WTC11 (cell line): ENCODE results near the gene TMEM63B. TPM values are rescaled to one million over a fixed set of nuclear protein-coding genes. Genes with fewer than 3 reads are reported as not detected.

Source experiments
- ATAC-seq: fragments of 200-7000 bp; cut with Tn5 transposase; 2 replicates; pipeline ENCODE4 v1.10.0; 2021; ENCODE audit warnings: mild to moderate bottlenecking, moderate library complexity
- CTCF ChIA-PET: fragments of 300-600 bp; sonication (Branson Sonifier 250); formaldehyde crosslinking; loops from one replicate; lab custom pipeline; 2021; ENCODE audit warnings: antibody characterized with exemption; lab: Charles Lee
- POLR2A ChIA-PET: fragments of 350-600 bp; sonication (Branson Sonifier 250); formaldehyde crosslinking; loops from one replicate; lab custom pipeline; 2021; ENCODE audit warnings: antibody characterized with exemption; lab: Charles Lee
- DNase-seq: peaks from one replicate; pipeline ENCODE4 v3.0.0; 2021; ENCODE audit warnings: low spot score
- H3K27ac Mint-ChIP-seq: 2 replicates; pipeline ENCODE4 v1.8.0; 2021; ENCODE audit warnings: mixed read lengths
- H3K27me3 Mint-ChIP-seq: 2 replicates; pipeline ENCODE4 v1.8.0; 2021; ENCODE audit warnings: low read depth, mild to moderate bottlenecking, moderate library complexity, mixed read lengths
- H3K36me3 Mint-ChIP-seq: 2 replicates; pipeline ENCODE4 v1.8.0; 2021; ENCODE audit warnings: mixed read lengths
- H3K4me1 Mint-ChIP-seq: 2 replicates; pipeline ENCODE4 v1.8.0; 2022; ENCODE audit warnings: mixed read lengths
- H3K4me3 Mint-ChIP-seq: 2 replicates; pipeline ENCODE4 v1.8.0; 2021; ENCODE audit warnings: mild to moderate bottlenecking, moderate library complexity, mixed read lengths
- H3K9me3 Mint-ChIP-seq: 2 replicates; pipeline ENCODE4 v1.8.0; 2021; ENCODE audit warnings: mixed read lengths
- FOXP1 ChIP-seq: sonication (generic); formaldehyde crosslinking; IDR thresholded peaks from 2 replicates; pipeline ENCODE4 v1.8.0; 2022; ENCODE audit warnings: missing genetic modification reagents, mild to moderate bottlenecking, moderate library complexity, borderline replicate concordance
- NFE2L1 ChIP-seq: sonication (generic); formaldehyde crosslinking; IDR thresholded peaks from 2 replicates; pipeline ENCODE4 v1.8.1; 2023; ENCODE audit warnings: missing genetic modification reagents
- OVOL2 ChIP-seq: fragments of 250-450 bp; sonication (Bioruptor Pico); IDR thresholded peaks from 2 replicates; pipeline ENCODE4 v1.9.0; 2021; ENCODE audit warnings: mild to moderate bottlenecking, borderline replicate concordance
- SOX15 ChIP-seq: fragments of 250-450 bp; sonication (Bioruptor Pico); IDR thresholded peaks from 2 replicates; pipeline ENCODE4 v1.9.0; 2021; ENCODE audit warnings: mild to moderate bottlenecking
- STAT6 ChIP-seq: sonication (generic); formaldehyde crosslinking; conservative IDR thresholded peaks from 2 replicates; pipeline ENCODE4 v1.8.1; 2023; ENCODE audit warnings: mild to moderate bottlenecking, low read depth, missing genetic modification reagents, moderate library complexity
- TEAD1 ChIP-seq: sonication (generic); formaldehyde crosslinking; IDR thresholded peaks from 2 replicates; pipeline ENCODE4 v1.8.0; 2022; ENCODE audit warnings: mild to moderate bottlenecking, missing genetic modification reagents
- ZBTB21 ChIP-seq: sonication (generic); formaldehyde crosslinking; IDR thresholded peaks from 2 replicates; pipeline ENCODE4 v1.8.1; 2023; ENCODE audit warnings: mild to moderate bottlenecking, missing genetic modification reagents, borderline replicate concordance
- ZNF121 ChIP-seq: sonication (generic); formaldehyde crosslinking; IDR thresholded peaks from 2 replicates; pipeline ENCODE4 v1.8.0; 2023; ENCODE audit warnings: missing genetic modification reagents
- ZNF232 ChIP-seq: sonication (generic); formaldehyde crosslinking; IDR thresholded peaks from 2 replicates; pipeline ENCODE4 v1.8.0; 2022; ENCODE audit warnings: mild to moderate bottlenecking, missing genetic modification reagents
- ZNF263 ChIP-seq: sonication (generic); formaldehyde crosslinking; IDR thresholded peaks from 2 replicates; pipeline ENCODE4 v1.8.1; 2022; ENCODE audit warnings: low read depth, mild to moderate bottlenecking, moderate library complexity, missing genetic modification reagents
- total RNA-seq: library from RNA; stranded (reverse); gene quantifications from 3 replicates; pipeline ENCODE4 v1.2.3, GENCODE V29; 2021
- TF ChIP-seq, protein P1 (sequence below): sonication (generic); formaldehyde crosslinking; IDR thresholded peaks from 2 replicates; pipeline ENCODE4 v1.8.1; 2022; ENCODE audit warnings: low read depth, mild to moderate bottlenecking, moderate library complexity, missing genetic modification reagents, borderline replicate concordance
- TF ChIP-seq, protein P2 (sequence below): sonication (generic); formaldehyde crosslinking; IDR thresholded peaks from 2 replicates; pipeline ENCODE4 v1.8.1; 2023; ENCODE audit warnings: mild to moderate bottlenecking, missing genetic modification reagents
- TF ChIP-seq, protein P3 (sequence below): sonication (generic); formaldehyde crosslinking; IDR thresholded peaks from 2 replicates; pipeline ENCODE4 v1.8.1; 2023; ENCODE audit warnings: mild to moderate bottlenecking, missing genetic modification reagents, moderate library complexity
- TF ChIP-seq, protein P4 (sequence below): fragments of 250-450 bp; sonication (Bioruptor Pico); IDR thresholded peaks from 2 replicates; pipeline ENCODE4 v1.9.0; 2021; ENCODE audit warnings: mild to moderate bottlenecking
- TF ChIP-seq, protein P5 (sequence below): fragments of 200-600 bp; IDR thresholded peaks from 2 replicates; pipeline ENCODE4 v1.8.0; 2022; ENCODE audit warnings: antibody characterized with exemption

The TMEM63B gene
- total RNA-seq, 1 experiment from 2014 or later: 72.8 TPM

GRCh38 chr6:44133981-44134711 lies 6.8 kb downstream of the TMEM63B start (continued):
- TF ChIP-seq OVOL2 (no peak), ZNF232 (no peak), TEAD1 (CRISPR knock-in tag) (no peak), SOX15 (no peak)
- TF ChIP-seq, protein P1, sequence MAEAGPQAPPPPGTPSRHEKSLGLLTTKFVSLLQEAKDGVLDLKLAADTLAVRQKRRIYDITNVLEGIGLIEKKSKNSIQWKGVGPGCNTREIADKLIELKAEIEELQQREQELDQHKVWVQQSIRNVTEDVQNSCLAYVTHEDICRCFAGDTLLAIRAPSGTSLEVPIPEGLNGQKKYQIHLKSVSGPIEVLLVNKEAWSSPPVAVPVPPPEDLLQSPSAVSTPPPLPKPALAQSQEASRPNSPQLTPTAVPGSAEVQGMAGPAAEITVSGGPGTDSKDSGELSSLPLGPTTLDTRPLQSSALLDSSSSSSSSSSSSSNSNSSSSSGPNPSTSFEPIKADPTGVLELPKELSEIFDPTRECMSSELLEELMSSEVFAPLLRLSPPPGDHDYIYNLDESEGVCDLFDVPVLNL (CRISPR knock-in tag): no peak

DNA sequence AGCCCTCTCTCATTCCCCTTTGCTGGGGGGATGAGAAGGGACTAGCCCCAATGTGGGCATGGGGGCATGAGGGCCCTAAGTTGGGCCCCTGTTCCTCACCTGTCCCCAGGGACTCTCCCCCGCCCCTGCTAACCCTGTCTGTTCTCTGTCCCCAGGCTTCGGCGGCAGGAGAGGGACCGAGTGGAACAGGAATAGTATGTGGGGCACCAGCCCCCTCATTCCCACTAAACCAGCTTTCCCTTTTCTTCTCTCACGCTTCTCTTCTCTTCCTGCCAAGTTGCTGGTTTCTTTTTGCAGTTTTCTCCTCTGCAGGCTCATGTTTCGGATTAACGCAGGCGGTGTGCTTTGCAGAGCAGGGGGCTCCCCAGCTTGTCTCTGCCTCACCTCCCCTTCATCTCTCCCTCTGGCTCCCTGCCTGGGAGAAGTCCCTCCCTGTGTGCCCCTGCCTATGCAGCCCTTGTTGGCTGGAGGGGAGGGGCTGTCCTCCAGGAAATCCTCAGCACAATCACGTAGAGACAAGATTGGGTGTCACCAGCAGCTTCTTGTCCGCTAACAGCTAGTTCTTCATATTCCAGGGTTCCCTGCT lies 7.9 kb downstream of the TMEM63B start:
- CTCF ChIA-PET: interaction anchor here (0.6 to 2.5 kb wide), 3 partner anchors 35 to 101 kb away, joined by 4 to 9 read pairs (median 7); no protein-coding TSS in a partner anchor
- H3K36me3 Mint-ChIP-seq: peaks cover 31% of the 10 kb centered on the region
- H3K4me1 Mint-ChIP-seq: peaks cover 45% of the 10 kb centered on the region
- no peaks in the 10 kb centered on the region for H3K9me3 Mint-ChIP-seq
- DNase-seq (no peak), ATAC-seq (no peak)
- H3K27me3 Mint-ChIP-seq: no peaks in the 10 kb centered on the region
- TF ChIP-seq ZBTB21 (no peak), STAT6 (CRISPR knock-in tag) (no peak), FOXP1 (CRISPR knock-in tag) (no peak)
- no peak overlapping the region for H3K4me3 Mint-ChIP-seq
- POLR2A ChIA-PET: interaction anchor here (1.3 kb wide), 1 partner anchor 112 kb away, joined by 4 read pairs; the partner anchor contains the start of gene HSP90AB1
- H3K27ac Mint-ChIP-seq: no peak overlapping the region

DNA sequence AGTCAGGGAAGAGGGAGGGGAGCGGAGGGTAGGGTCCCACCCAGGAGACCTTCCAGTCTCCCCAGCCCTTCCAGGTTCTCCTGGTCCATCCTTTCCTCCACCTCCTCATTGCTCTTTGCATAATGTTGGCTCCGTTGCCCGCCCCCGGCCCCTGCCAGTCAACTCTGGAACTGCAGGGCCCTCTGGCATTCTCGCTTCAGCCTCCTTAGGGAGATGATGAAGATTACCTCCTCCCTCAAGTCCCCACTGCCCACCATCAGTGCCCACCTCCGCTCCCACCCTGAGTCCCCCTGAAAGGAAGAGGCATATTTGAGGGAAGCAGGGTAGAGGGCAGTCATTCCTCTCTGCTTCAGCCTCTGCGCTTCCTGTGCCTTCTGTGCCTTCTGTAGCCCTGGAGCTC lies 8.5 kb downstream of the TMEM63B start:
- H3K4me1 Mint-ChIP-seq: peaks cover 45% of the 10 kb centered on the region
- POLR2A ChIA-PET: no interaction called here
- no peak for ATAC-seq

DNA sequence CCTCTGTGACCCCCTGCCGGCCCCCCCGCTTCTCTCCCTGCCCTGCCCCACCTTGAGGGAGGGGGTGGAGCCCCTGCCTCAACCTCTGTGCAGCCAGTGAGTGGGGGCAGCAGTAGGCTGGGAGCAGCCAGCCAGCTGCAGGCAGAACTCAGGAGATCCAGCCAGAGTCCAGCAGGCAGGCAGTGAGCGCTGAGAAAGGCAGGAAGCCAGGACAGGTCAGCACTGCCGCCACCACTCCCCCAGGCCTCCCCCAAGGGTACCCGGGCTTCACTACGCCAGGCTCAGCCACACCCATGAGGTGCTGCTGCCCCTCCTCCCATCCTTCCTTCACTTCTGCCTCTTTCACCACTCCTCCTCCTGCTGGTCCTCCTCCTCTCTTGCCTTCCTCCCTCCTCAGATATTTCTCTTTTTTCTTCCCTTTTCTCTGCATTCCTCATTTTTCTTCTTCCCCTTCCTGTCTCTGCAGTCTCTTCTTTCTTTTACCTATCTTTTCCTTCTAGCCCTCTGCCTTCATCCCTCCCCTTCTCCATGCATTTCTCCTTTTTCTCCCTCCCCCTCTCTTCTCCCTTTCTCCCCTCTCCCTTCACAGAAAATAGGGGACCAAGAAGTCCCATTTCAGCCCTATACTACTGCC lies 11.5 kb downstream of the TMEM63B start:
- H3K4me3 Mint-ChIP-seq: no peak overlapping the region
- peak; percentile 58 for ATAC-seq
- peaks cover 47% of the 10 kb centered on the region for H3K36me3 Mint-ChIP-seq

More for the DNA sequence above, 8.5 kb downstream of the TMEM63B start:
- no peak for DNase-seq
- no peak for TF ChIP-seq NFE2L1 (CRISPR knock-in tag)
- TF ChIP-seq, protein P2, sequence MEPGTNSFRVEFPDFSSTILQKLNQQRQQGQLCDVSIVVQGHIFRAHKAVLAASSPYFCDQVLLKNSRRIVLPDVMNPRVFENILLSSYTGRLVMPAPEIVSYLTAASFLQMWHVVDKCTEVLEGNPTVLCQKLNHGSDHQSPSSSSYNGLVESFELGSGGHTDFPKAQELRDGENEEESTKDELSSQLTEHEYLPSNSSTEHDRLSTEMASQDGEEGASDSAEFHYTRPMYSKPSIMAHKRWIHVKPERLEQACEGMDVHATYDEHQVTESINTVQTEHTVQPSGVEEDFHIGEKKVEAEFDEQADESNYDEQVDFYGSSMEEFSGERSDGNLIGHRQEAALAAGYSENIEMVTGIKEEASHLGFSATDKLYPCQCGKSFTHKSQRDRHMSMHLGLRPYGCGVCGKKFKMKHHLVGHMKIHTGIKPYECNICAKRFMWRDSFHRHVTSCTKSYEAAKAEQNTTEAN (CRISPR knock-in tag): no peak
- TF ChIP-seq, protein P3, sequence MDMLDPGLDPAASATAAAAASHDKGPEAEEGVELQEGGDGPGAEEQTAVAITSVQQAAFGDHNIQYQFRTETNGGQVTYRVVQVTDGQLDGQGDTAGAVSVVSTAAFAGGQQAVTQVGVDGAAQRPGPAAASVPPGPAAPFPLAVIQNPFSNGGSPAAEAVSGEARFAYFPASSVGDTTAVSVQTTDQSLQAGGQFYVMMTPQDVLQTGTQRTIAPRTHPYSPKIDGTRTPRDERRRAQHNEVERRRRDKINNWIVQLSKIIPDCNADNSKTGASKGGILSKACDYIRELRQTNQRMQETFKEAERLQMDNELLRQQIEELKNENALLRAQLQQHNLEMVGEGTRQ (CRISPR knock-in tag): no peak
- peak overlapping the region; percentile 27; the same call in 1 of the 2 replicates for H3K27ac Mint-ChIP-seq
- no peaks in the 10 kb centered on the region for H3K9me3 Mint-ChIP-seq
- peaks cover 37% of the 10 kb centered on the region for H3K36me3 Mint-ChIP-seq
- CTCF ChIA-PET: interaction anchor here (0.6 to 2.0 kb wide), 3 partner anchors 35 to 654 kb away, joined by 3 to 4 read pairs (median 3); no protein-coding TSS in a partner anchor
- H3K27me3 Mint-ChIP-seq: no peaks in the 10 kb centered on the region
- H3K4me3 Mint-ChIP-seq: no peak overlapping the region

More for the DNA sequence above, 11.5 kb downstream of the TMEM63B start:
- Mint-ChIP-seq H3K4me1 (peaks cover 19% of the 10 kb centered on the region), H3K9me3 (no peaks in the 10 kb centered on the region), H3K27me3 (no peaks in the 10 kb centered on the region), H3K27ac (0 out of 2 replicates have a peak overlapping the region, but pooled peaks have one; percentile 17)
- DNase-seq: no peak
- ChIA-PET CTCF (interaction anchor here (0.8 to 1.3 kb wide), 3 partner anchors 11 to 118 kb away, joined by 3 to 4 read pairs (median 3); partner anchors contain the start of genes MRPL14 and TMEM63B), POLR2A (no interaction called here)
- TF ChIP-seq, protein P4, sequence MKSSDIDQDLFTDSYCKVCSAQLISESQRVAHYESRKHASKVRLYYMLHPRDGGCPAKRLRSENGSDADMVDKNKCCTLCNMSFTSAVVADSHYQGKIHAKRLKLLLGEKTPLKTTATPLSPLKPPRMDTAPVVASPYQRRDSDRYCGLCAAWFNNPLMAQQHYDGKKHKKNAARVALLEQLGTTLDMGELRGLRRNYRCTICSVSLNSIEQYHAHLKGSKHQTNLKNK: no peak
- TF ChIP-seq, protein P5, sequence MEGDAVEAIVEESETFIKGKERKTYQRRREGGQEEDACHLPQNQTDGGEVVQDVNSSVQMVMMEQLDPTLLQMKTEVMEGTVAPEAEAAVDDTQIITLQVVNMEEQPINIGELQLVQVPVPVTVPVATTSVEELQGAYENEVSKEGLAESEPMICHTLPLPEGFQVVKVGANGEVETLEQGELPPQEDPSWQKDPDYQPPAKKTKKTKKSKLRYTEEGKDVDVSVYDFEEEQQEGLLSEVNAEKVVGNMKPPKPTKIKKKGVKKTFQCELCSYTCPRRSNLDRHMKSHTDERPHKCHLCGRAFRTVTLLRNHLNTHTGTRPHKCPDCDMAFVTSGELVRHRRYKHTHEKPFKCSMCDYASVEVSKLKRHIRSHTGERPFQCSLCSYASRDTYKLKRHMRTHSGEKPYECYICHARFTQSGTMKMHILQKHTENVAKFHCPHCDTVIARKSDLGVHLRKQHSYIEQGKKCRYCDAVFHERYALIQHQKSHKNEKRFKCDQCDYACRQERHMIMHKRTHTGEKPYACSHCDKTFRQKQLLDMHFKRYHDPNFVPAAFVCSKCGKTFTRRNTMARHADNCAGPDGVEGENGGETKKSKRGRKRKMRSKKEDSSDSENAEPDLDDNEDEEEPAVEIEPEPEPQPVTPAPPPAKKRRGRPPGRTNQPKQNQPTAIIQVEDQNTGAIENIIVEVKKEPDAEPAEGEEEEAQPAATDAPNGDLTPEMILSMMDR: no peak
- TF ChIP-seq ZNF263 (CRISPR knock-in tag) (peak; percentile 37; the same call in 1 of the 2 replicates), ZNF121 (no peak)
- TF ChIP-seq, all 79 proteins: peak for 1
